Ascending aorta (tissue), 2 donors: Measurements from ENCODE around the gene DPP8. TPM values are rescaled to one million over a fixed set of nuclear protein-coding genes. Genes with fewer than 3 reads are reported as not detected.

Experiments used
- DNase-seq, 2 donors: peaks; one replicate each; pipeline ENCODE4 v3.0.0-alpha.2; 2019; ENCODE audit warnings: low spot score in 2 of 2
- H3K27ac ChIP-seq, 2 donors: fragments of 200-600 bp; sonication (generic); one replicate each; pipeline ENCODE4 v1.5.1; 2016 to 2017; ENCODE audit warnings: mild to moderate bottlenecking in 1 of 2
- H3K27me3 ChIP-seq: fragments of 200-600 bp; sonication (generic); one replicate; pipeline ENCODE4 v1.5.1; 2017
- H3K36me3 ChIP-seq, 2 donors: fragments of 200-600 bp; sonication (generic); one replicate each; pipeline ENCODE4 v1.5.1; 2016
- H3K4me1 ChIP-seq, 2 donors: fragments of 200-600 bp; sonication (generic); one replicate each; pipeline ENCODE4 v1.5.1; 2016 to 2017; ENCODE audit warnings: mild to moderate bottlenecking in 1 of 2
- H3K4me3 ChIP-seq, 2 donors: fragments of 200-600 bp; sonication (generic); one replicate each; pipeline ENCODE4 v1.5.1; 2016 to 2017; ENCODE audit warnings: mild to moderate bottlenecking in 1 of 2
- H3K9me3 ChIP-seq, 2 donors: fragments of 200-600 bp; sonication (generic); one replicate each; pipeline ENCODE4 v1.5.1; 2016
- CTCF ChIP-seq, 3 experiments: fragments of 200-600 bp in 2 of 3; fragments of 450-650 bp in 1 of 3; sonication (generic) in 2 of 3; IDR thresholded peaks; one replicate each; pipeline ENCODE4 v1.5.1; 2016 to 2019; ENCODE audit warnings: antibody characterized with exemption in 3 of 3, mild to moderate bottlenecking in 1 of 3, moderate library complexity in 1 of 3
- intact Hi-C: fragments of 100-400 bp; cut with DNase I; formaldehyde crosslinking; loops from one replicate; pipeline ENCODE4 v1.15.1; 2023
- total RNA-seq: library from RNA; depleted of rRNA; stranded (reverse); fragments of >200 nt; gene quantifications from one replicate; pipeline ENCODE4 v1.1.0, GENCODE V29; 2016

Gene DPP8
- total RNA-seq, 1 donor from 2014 or later: 69.0 TPM

- Histone ChIP-seq H3K9me3 (no peaks in the 10 kb centered on the region), H3K4me1 (peaks cover 0 to 11% of the 10 kb centered on the region in 2 donors), H3K4me3 (no peak overlapping the region), H3K27me3 (no peaks in the 10 kb centered on the region), H3K27ac (no peak overlapping the region), H3K36me3 (peaks cover 15 to 35% of the 10 kb centered on the region in 2 donors)
- TF ChIP-seq CTCF (IDR thresholded peaks at IDR 0.05): no peak
- intact Hi-C loops: no loop called here
- no peak for DNase-seq
These were observed 8.2 kb downstream of the DPP8 start for GRCh38 chr15:65509321-65509720.

DNA sequence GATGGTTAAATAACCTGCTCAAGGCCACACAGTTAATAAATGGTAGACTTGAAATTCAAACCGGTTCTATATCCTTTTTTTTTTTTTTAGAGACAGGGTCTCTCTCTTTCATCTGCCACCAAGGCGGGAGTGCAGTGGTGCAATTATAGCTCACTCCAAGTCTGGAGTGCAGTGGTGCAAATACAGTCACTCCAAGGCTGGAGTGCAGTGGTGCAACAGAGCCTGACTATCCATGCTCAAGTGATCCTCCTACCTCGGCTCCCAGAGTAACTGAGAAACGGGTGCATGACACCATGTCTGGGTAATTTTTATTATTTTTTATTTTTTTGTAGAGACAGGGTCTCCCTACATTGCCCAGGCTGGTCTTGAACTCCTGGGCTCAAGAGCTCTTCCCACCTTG lies 23.4 kb downstream of the DPP8 start:
- Histone ChIP-seq H3K27me3 (no peaks in the 10 kb centered on the region), H3K9me3 (no peaks in the 10 kb centered on the region), H3K36me3 (peaks cover 36 to 56% of the 10 kb centered on the region in 2 donors), H3K27ac (no peak overlapping the region), H3K4me3 (no peak overlapping the region), H3K4me1 (no peaks in the 10 kb centered on the region)
- TF ChIP-seq CTCF (IDR thresholded peaks at IDR 0.05): no peak
- intact Hi-C loops: no loop called here
- DNase-seq: no peak

DNA sequence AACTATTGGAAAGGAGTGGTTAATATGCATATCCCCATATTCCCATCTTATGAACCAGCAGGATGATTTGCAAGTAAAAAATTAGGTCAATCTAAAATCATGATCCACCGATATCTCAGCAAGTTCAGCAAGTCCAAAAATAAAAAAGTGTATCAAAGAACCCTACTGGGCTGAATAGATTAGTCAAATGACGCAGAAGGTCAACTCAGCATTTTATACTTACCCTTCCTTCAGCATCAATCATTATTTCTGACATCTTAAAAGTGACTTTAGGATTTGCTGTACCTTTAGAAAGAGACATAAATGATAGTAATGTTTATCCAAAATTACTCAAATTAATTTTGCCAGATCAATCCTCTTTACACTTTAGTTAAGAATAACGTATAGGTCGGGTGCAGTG lies 32.6 kb downstream of the DPP8 start:
- no peak overlapping the region for H3K27ac ChIP-seq
- TF ChIP-seq CTCF (IDR thresholded peaks at IDR 0.05): no peak
- H3K4me1 ChIP-seq: no peaks in the 10 kb centered on the region
- H3K36me3 ChIP-seq: peaks cover 67 to 68% of the 10 kb centered on the region in 2 donors
- H3K9me3 ChIP-seq: no peaks in the 10 kb centered on the region
- H3K27me3 ChIP-seq: no peaks in the 10 kb centered on the region
- intact Hi-C loops: no loop called here
- no peak overlapping the region for H3K4me3 ChIP-seq
- DNase-seq: no peak

GRCh38 chr15:65476903-65477302 lies 40.6 kb downstream of the DPP8 start:
- Histone ChIP-seq H3K36me3 (peaks cover 52 to 72% of the 10 kb centered on the region in 2 donors), H3K4me1 (no peaks in the 10 kb centered on the region), H3K9me3 (no peaks in the 10 kb centered on the region), H3K27me3 (no peaks in the 10 kb centered on the region), H3K27ac (no peak overlapping the region), H3K4me3 (no peak overlapping the region)
- intact Hi-C loops: no loop called here
- no peak for TF ChIP-seq CTCF (IDR thresholded peaks at IDR 0.05)
- DNase-seq: no peak

GRCh38 chr15:65470866-65471265 lies 46.6 kb downstream of the DPP8 start:
- intact Hi-C loops: no loop called here
- Histone ChIP-seq H3K27me3 (no peaks in the 10 kb centered on the region), H3K9me3 (no peaks in the 10 kb centered on the region), H3K36me3 (peaks cover 60 to 75% of the 10 kb centered on the region in 2 donors), H3K27ac (no peak overlapping the region), H3K4me3 (no peak overlapping the region), H3K4me1 (no peaks in the 10 kb centered on the region)
- no peak for TF ChIP-seq CTCF (IDR thresholded peaks at IDR 0.05)
- DNase-seq: no peak
